Brain microvascular endothelial cell (primary cell): ENCODE results near the gene TCL1B.

Experiments used
- DNase-seq: peaks from one replicate; pipeline ENCODE4 v3.0.0-alpha.2; 2020
- H3K27ac ChIP-seq: fragments of 250-450 bp; sonication (Bioruptor Pico); 2 replicates; pipeline ENCODE4 v1.5.1; 2020; ENCODE audit warnings: mild to moderate bottlenecking, moderate library complexity
- H3K27me3 ChIP-seq: fragments of 250-450 bp; sonication (Bioruptor Pico); replicated peaks from 2 replicates; pipeline ENCODE4 v1.5.1; 2020; ENCODE audit warnings: mild to moderate bottlenecking
- H3K36me3 ChIP-seq: fragments of 250-450 bp; sonication (Bioruptor Pico); replicated peaks from 2 replicates; pipeline ENCODE4 v1.5.1; 2020; ENCODE audit warnings: mild to moderate bottlenecking
- H3K4me3 ChIP-seq: 2 replicates; pipeline ENCODE4 v1.5.1; 2011; ENCODE audit warnings: low read depth, mild to moderate bottlenecking, control low read depth, low read length, moderate library complexity
- CTCF ChIP-seq: IDR thresholded peaks from 2 replicates; pipeline ENCODE4 v1.5.1; 2011; ENCODE audit warnings: low read depth, mild to moderate bottlenecking, moderate library complexity, low read length, control low read depth, inconsistent platforms; ENCODE audit errors: missing control alignments
- in situ Hi-C: cut with HindIII; loops from 2 replicates; pipeline ENCODE4 v1.10.0; 2017; ENCODE audit warnings: low sequenced_read_pairs, low pct_ligation_motif_present

TCL1B gene

GRCh38 chr14:95739356-95739755 is 53.1 kb downstream of the TCL1B start:
- Histone ChIP-seq H3K4me3 (no peak overlapping the region), H3K27ac (no peak overlapping the region), H3K27me3 (no peaks in the 10 kb centered on the region), H3K36me3 (no peaks in the 10 kb centered on the region)
- in situ Hi-C loops, result no loop called here
- no peak for TF ChIP-seq CTCF
- no peak for DNase-seq

- TF ChIP-seq CTCF, result no peak
These were observed 54.8 kb downstream of the TCL1B start for GRCh38 chr14:95741038-95741490.

GRCh38 chr14:95741781-95742180 is 55.6 kb downstream of the TCL1B start:
- H3K4me3 ChIP-seq, result no peak overlapping the region
- TF ChIP-seq CTCF, result no peak
- H3K27me3 ChIP-seq, result no peaks in the 10 kb centered on the region
- H3K36me3 ChIP-seq, result no peaks in the 10 kb centered on the region
- no peak overlapping the region for H3K27ac ChIP-seq
- in situ Hi-C loops, result no loop called here
- no peak for DNase-seq

More at GRCh38 chr14:95741038-95741490, 54.8 kb downstream of the TCL1B start:
- DNase-seq, result no peak
- H3K27ac ChIP-seq, result no peak overlapping the region
- in situ Hi-C loops, result no loop called here
- H3K4me3 ChIP-seq, result no peak overlapping the region
- no peaks in the 10 kb centered on the region for H3K27me3 ChIP-seq
- H3K36me3 ChIP-seq, result no peaks in the 10 kb centered on the region
